ENCODE data around the gene PDP2.
"Not testable (repeated sequence)": the region's sequence is repeated elsewhere in the genome, so short reads cannot be mapped to it uniquely, and the experiment has no call there.

The PDP2 gene

DNA sequence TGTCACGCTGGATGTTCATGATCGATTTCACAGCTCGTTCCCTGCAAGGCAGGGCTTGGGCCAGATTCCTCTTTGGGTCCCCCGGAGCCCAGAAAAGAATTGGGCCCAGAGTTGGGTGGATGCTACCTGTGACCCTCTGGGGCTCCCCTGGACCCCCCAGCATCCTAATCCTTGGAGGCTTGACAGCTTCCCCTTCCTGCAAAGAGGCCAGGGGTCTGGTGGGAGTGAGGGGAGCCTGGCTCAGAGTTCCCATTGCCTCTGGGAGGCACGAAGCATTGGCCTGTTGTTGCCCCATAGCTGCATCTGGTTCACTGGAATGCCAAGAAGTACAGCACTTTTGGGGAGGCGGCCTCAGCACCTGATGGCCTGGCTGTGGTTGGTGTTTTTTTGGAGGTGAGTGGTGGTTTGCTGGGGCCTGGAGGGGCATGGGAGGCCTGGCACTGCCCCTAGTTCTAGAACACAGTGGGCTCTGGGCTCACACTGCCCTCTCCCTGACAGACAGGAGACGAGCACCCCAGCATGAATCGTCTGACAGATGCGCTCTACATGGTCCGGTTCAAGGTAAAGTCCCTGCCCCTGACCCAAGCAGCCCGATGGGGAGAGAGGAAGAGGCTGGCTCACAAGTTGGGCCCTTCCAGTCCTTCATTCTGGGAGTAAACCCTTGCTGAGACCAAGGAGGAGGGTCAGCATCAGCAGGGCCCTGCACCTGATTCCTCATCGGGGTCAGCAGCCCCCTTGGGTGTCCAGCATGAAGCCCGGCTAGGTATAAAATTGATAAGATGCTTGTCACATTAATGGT, 28.9 kb upstream of the PDP2 start:
- DNase-seq (ENCODE audit: low read depth in 1 of 2, low spot score in 1 of 2) = no peak

GRCh38 chr16:66853261-66854139, 26.8 kb upstream of the PDP2 start:
- DNase-seq (ENCODE audit: low read depth in 1 of 2, low spot score in 1 of 2) = no peak

DNA sequence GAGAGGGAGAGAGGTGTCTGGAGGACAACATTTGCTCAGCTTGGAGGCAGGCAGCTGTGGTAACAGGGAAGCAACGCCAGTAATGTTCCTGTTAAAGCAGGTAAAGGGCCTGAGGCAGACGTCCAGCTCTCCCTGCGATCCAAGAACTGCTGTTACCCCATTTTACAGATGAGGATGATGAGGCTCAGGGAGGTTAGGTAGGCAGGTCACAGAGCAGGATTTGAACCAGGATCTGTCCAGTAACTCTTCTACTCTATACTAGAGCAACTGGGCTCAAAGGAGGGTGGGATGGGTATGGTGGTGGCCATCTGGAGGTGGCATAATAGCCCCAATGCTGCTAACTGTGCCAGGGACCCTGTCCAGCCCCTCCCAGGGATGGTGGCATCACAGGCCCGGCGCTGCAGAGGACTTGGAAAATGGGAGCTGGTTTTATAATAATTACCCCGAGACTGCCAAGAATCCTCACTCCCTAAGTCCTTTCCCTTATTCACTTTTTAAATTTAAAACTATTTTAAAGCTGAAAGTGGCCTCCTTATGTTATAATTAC, 24.1 kb upstream of the PDP2 start:
- no peak for DNase-seq (ENCODE audit: low read depth in 1 of 2, low spot score in 1 of 2)

DNA sequence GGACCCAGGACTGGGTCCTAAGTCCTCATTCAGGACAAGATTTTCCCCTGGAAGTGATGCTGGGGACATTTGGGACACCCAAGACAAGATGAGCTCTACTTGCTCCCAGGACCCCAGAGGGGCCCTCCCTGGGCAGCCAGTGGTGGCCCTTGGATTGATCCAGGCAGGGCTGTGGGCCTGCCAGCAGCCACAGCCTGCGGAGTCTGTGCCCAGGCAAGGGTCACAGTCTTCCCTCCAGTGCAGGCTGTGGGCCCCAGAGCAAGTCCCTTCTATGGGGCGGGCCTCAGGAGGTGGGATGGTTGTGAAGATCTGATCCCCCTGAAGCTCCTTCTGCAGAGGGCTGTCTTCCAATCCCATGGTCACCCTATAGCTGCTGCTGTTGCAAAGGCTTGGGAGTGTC, 23.5 kb upstream of the PDP2 start:
- no peak for DNase-seq (ENCODE audit: low read depth in 1 of 2, low spot score in 1 of 2)

- DNase-seq (ENCODE audit: low read depth in 1 of 2, low spot score in 1 of 2) = no peak
Measured at GRCh38 chr16:66857437-66857836, 22.9 kb upstream of the PDP2 start.

DNA sequence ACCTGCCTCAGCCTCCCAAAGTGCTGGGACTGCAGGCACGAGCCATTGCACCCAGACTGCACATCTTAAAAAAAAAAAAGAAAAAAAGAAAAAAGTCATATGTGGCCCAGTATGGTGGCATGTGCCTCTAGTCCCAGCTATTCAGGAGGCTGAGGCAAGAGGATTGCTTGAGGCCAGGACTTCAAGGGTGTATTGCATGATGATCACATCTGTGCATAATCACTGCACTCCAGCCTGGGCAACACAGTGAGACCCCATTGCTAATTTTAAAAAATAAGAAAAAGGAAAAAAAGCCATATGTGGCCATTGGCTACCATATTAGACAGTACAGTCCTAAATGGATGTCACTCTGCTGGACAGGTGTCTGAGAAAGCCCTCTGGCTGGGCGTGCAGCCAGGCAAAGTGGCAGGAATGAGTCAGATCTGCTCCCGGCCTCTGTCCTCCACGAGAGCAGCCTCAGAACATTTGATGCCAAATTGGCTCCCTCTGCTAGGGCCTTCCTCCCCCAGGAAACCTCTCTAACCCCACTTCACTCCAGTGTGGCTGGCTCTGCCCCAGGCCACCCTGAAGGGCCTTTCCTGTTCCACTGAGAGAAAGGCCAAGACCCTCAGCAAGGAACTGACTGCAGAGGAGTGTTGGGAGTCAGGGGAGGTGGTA, 21.4 kb upstream of the PDP2 start:
- DNase-seq (ENCODE audit: low read depth in 1 of 2, low spot score in 1 of 2) = no peak

- no peak for DNase-seq (ENCODE audit: low read depth in 1 of 2, low spot score in 1 of 2)
Measured at GRCh38 chr16:66859397-66860068, 20.8 kb upstream of the PDP2 start.

GRCh38 chr16:66862023-66862520, 18.2 kb upstream of the PDP2 start:
- no peak for DNase-seq (ENCODE audit: low read depth in 1 of 2, low spot score in 1 of 2)

GRCh38 chr16:66863707-66864106, 16.6 kb upstream of the PDP2 start:
- DNase-seq (ENCODE audit: low read depth in 1 of 2, low spot score in 1 of 2) = no peak

DNA sequence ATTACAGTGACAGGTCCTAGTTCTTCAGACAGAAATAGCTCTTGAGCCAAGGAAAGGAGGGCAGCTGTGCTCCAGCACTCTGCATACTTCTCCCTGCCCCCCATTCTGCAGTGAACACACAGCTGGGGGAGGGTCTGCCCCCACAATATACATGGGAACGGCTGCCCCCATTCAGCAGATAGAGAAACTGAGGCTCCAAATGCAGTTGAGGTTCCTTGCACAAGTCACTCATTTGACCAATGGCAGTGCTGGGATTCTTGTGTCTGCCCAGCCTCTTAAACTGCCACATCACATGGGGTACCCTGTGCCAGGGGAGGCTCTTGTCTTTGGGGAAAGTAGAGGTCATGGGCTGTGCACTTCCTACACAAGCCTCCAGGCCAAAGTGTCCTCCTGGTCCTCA, 10.9 kb upstream of the PDP2 start:
- no peak for DNase-seq (ENCODE audit: low read depth in 1 of 2, low spot score in 1 of 2)

DNA sequence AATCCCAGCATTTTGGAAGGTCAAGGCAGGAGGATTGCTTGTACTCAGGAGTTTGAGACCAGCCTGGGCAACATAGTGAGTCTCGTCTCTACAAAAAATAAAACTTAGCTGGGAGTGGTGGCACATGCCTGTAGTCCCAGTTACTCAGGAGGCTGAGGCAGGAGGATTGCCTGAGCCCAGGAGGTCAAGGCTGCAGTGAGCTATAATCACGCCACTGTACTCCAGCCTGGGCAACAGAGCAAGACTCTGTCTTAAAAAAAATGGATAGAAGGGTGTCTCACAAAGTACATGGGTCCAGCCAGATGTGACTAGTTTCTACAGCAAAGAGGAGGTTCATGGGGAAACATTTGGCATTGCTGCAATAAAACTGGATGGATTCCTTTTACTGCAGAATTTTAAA, 9.0 kb upstream of the PDP2 start:
- not testable (repeated sequence) for DNase-seq (ENCODE audit: low read depth in 1 of 2, low spot score in 1 of 2)

DNA sequence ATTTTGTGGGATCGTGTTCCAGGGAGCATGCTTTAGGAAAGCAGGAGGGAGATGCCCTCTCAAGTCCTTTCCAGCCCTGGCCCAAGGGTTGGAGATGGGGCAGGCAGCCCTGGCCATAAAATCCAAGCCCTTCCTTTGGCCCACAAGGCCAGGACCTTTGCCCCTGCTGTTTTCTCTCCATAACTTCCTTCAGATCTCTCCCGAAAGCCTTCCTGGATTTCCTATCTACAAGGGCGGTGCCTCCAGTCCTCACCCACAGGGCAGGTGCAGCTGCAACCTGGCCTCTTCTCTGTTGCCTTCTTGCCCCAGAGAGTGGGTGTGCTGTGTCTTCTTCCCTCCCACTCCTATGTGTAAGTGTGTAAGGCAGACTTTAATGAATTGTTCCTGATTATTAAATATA, 8.5 kb upstream of the PDP2 start:
- DNase-seq (ENCODE audit: low read depth in 1 of 2, low spot score in 1 of 2) = no peak

- no peak for DNase-seq (ENCODE audit: low read depth in 1 of 2, low spot score in 1 of 2)
Measured at GRCh38 chr16:66872559-66872942, 7.8 kb upstream of the PDP2 start.

DNA sequence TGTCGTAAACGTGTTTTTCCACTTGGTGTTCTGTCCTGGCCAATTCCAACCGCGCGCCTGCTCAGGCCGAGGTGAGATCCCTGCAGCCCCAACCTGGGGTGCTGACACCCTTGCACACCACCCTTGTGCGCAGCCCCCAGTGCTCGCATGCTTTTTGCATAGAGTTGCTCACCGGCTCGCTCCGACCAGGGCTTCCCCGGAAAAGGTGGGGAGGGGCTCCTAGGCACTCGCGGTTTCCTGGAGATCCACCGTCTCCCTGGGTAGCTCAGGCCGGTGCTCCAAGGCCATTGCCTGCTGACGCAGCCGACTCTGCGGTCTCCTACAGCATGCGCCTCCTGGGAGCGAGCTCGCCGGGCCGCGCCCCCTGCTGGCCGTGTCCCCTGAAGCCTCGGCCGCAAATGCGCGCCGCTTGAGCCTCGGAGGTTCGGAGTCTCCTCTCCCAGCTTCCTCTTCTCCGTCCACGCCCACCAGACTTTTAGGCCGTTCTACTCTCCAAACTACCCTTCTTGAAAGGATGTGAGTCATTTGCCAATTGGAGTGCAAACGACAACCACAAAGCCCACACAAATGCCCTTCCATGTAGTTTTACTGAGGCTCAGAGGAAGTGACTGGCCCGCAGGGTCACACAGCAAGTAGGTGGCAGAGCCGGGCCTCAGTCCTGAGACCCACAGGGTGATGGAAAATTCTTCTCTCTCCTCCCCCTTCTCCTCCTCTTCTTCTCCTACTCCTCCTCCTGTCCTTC, 7.2 kb upstream of the PDP2 start:
- peak; percentile 77 to 80 for DNase-seq (ENCODE audit: low read depth in 1 of 2, low spot score in 1 of 2)

DNA sequence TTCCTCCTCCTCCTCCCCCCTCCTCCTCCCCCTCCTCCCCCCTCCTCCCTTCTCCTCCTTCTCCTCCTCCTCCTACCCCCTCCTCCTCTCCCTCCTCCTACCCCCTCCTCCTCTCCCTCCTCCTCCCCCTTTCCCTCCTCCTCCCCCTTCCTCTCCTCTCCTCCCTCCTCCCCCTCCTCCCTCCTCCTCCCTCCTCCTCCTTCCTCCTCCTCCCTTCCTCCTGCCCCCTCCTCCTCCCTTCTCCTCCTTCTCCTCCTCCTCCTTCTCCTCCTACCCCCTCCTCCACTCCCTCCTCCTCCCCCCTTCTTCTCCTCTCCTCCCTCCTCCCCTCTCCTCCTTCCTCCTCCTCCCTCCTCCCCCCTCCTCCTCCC, 6.6 kb upstream of the PDP2 start:
- DNase-seq (ENCODE audit: low read depth in 1 of 2, low spot score in 1 of 2) = no peak

GRCh38 chr16:66874079-66874775, 6.1 kb upstream of the PDP2 start:
- no peak for DNase-seq (ENCODE audit: low read depth in 1 of 2, low spot score in 1 of 2)

GRCh38 chr16:66878067-66878466, 2.2 kb upstream of the PDP2 start:
- DNase-seq (ENCODE audit: low read depth in 1 of 2, low spot score in 1 of 2) = peak in 1 of 2 donors; percentile 36

DNA sequence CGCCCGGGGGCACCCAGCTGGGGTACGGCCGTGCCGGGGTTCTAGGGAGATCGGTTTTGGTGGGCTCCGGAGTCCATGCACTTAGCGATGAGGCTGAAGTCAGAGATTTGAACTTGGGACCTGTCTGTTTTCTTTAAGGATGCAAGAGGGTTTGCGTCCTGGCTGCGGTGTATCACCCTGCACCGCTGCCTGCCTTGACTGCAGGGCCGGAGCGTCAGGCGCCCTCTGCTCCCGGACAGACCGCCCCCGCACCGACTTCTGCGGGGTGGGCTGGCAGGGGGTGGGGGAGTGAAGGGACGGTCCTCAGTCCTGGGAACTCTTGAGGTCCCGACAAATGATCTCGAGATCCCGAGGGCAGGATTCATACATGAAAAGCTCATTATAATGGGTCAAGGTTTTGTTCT, 701 bp downstream of the PDP2 start:
- DNase-seq (ENCODE audit: low read depth in 1 of 2, low spot score in 1 of 2) = no peak

GRCh38 chr16:66881560-66881959, 1.2 kb downstream of the PDP2 start:
- no peak for DNase-seq (ENCODE audit: low read depth in 1 of 2, low spot score in 1 of 2)

All from activated T-helper 1 cell treated with anti-CD3 and anti-CD28 coated beads, Interleukin-2, amount 50 U/mL, for 16 hours (primary cell).